Activated CD8-positive, alpha-beta memory T cell treated with anti-CD3 and anti-CD28 coated beads for 36 hours (primary cell): ENCODE results near the gene ROR2. TPM values are rescaled to one million over a fixed set of nuclear protein-coding genes. Genes with fewer than 3 reads are reported as not detected.

ENCODE experiments used
- CTCF ChIA-PET: fragments of 350-600 bp; sonication (Branson Sonifier 250); formaldehyde crosslinking; loops from one replicate; lab custom pipeline; 2021; ENCODE audit warnings: antibody characterized with exemption; lab: Charles Lee
- POLR2A ChIA-PET: fragments of 350-600 bp; sonication (Branson Sonifier 250); formaldehyde crosslinking; loops from one replicate; lab custom pipeline; 2021; ENCODE audit warnings: antibody characterized with exemption; lab: Charles Lee
- total RNA-seq, 2 experiments: library from RNA; stranded (reverse); gene quantifications; one replicate each; pipeline ENCODE4 v1.2.3, GENCODE V29; 2021

The ROR2 gene
- total RNA-seq, 2 experiments from 2014 or later, result not detected

- CTCF ChIA-PET, result no interaction called here
- POLR2A ChIA-PET, result no interaction called here
These were observed 60.7 kb downstream of the ROR2 start for GRCh38 chr9:91889161-91889911.

- CTCF ChIA-PET, result no interaction called here
- POLR2A ChIA-PET, result no interaction called here
These were observed 63.5 kb downstream of the ROR2 start for GRCh38 chr9:91886414-91887076.

GRCh38 chr9:91885746-91886413 is 64.1 kb downstream of the ROR2 start:
- POLR2A ChIA-PET, result no interaction called here
- CTCF ChIA-PET, result no interaction called here

GRCh38 chr9:91884696-91885687 is 65.0 kb downstream of the ROR2 start:
- CTCF ChIA-PET, result no interaction called here
- POLR2A ChIA-PET, result no interaction called here

GRCh38 chr9:91884153-91884552 is 65.9 kb downstream of the ROR2 start:
- POLR2A ChIA-PET, result no interaction called here

GRCh38 chr9:91883503-91883902 is 66.5 kb downstream of the ROR2 start:
- ChIA-PET POLR2A (no interaction called here), CTCF (no interaction called here)

More at GRCh38 chr9:91884153-91884552, 65.9 kb downstream of the ROR2 start:
- CTCF ChIA-PET, result no interaction called here

GRCh38 chr9:91882627-91883026 is 67.4 kb downstream of the ROR2 start:
- ChIA-PET CTCF (no interaction called here), POLR2A (no interaction called here)

GRCh38 chr9:91880378-91880972 is 69.6 kb downstream of the ROR2 start:
- ChIA-PET POLR2A (no interaction called here), CTCF (no interaction called here)

GRCh38 chr9:91879231-91879630 is 70.8 kb downstream of the ROR2 start:
- POLR2A ChIA-PET, result no interaction called here
- CTCF ChIA-PET, result no interaction called here

GRCh38 chr9:91873637-91874051 is 76.4 kb downstream of the ROR2 start:
- ChIA-PET POLR2A (no interaction called here), CTCF (no interaction called here)

GRCh38 chr9:91868732-91869391 is 81.2 kb downstream of the ROR2 start:
- CTCF ChIA-PET, result no interaction called here

GRCh38 chr9:91867740-91868139 is 82.3 kb downstream of the ROR2 start:
- ChIA-PET POLR2A (no interaction called here), CTCF (no interaction called here)

More at GRCh38 chr9:91868732-91869391, 81.2 kb downstream of the ROR2 start:
- POLR2A ChIA-PET, result no interaction called here

- ChIA-PET CTCF (no interaction called here), POLR2A (no interaction called here)
These were observed 85.0 kb downstream of the ROR2 start for GRCh38 chr9:91865041-91865440.

- CTCF ChIA-PET, result no interaction called here
- POLR2A ChIA-PET, result no interaction called here
These were observed 85.6 kb downstream of the ROR2 start for GRCh38 chr9:91864380-91864779.

- ChIA-PET POLR2A (no interaction called here), CTCF (no interaction called here)
These were observed 86.6 kb downstream of the ROR2 start for GRCh38 chr9:91863469-91863868.

- ChIA-PET POLR2A (no interaction called here), CTCF (no interaction called here)
These were observed 91.6 kb downstream of the ROR2 start for GRCh38 chr9:91858213-91859030.

GRCh38 chr9:91857291-91858212 is 92.5 kb downstream of the ROR2 start:
- ChIA-PET POLR2A (no interaction called here), CTCF (no interaction called here)
